Subcutaneous adipose tissue (tissue), 4 donors: ENCODE measurements around the gene EVA1A. TPM values are rescaled to one million over a fixed set of nuclear protein-coding genes. Genes with fewer than 3 reads are reported as not detected.

ENCODE experiments used
- total RNA-seq, 4 donors: library from RNA; depleted of rRNA; stranded (reverse); fragments of >200 nt; gene quantifications; one replicate each; pipeline ENCODE4 v1.1.0, GENCODE V29; 2016
- TF ChIP-seq, protein P1 (sequence below): fragments of 450-650 bp; IDR thresholded peaks from one replicate; pipeline ENCODE4 v1.5.1; 2016; ENCODE audit warnings: low read depth, mild to moderate bottlenecking, control low read depth, antibody characterized with exemption, moderate library complexity

Gene EVA1A
- total RNA-seq, 4 donors from 2014 or later = 0.33 to 1.9 TPM; not detected in 2

DNA sequence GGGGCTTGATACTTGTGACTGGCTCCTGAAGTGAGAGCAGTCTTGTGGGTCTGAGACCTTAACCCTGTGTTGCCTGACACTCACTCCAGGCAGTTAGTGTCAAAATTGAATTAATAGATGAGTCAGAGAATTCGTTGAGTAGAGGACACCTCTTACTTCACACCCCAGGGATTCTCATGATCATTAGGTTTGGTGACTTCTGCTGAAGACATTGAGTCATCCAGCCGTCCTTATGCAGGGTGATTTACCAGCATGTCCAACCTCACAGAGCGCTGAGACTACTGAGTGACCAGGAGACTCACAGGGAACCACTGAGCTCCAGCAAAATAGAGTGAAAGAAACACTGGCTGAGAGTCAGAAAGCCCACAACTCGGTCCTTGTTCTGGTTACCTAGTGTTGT, 36.0 kb upstream of the EVA1A start:
- TF ChIP-seq, protein P1, sequence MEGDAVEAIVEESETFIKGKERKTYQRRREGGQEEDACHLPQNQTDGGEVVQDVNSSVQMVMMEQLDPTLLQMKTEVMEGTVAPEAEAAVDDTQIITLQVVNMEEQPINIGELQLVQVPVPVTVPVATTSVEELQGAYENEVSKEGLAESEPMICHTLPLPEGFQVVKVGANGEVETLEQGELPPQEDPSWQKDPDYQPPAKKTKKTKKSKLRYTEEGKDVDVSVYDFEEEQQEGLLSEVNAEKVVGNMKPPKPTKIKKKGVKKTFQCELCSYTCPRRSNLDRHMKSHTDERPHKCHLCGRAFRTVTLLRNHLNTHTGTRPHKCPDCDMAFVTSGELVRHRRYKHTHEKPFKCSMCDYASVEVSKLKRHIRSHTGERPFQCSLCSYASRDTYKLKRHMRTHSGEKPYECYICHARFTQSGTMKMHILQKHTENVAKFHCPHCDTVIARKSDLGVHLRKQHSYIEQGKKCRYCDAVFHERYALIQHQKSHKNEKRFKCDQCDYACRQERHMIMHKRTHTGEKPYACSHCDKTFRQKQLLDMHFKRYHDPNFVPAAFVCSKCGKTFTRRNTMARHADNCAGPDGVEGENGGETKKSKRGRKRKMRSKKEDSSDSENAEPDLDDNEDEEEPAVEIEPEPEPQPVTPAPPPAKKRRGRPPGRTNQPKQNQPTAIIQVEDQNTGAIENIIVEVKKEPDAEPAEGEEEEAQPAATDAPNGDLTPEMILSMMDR = no peak

GRCh38 chr2:75595541-75596395, 35.0 kb upstream of the EVA1A start:
- TF ChIP-seq, protein P1 = no peak

- TF ChIP-seq, protein P1 = no peak
These were observed 33.9 kb upstream of the EVA1A start for GRCh38 chr2:75594596-75594995.

DNA sequence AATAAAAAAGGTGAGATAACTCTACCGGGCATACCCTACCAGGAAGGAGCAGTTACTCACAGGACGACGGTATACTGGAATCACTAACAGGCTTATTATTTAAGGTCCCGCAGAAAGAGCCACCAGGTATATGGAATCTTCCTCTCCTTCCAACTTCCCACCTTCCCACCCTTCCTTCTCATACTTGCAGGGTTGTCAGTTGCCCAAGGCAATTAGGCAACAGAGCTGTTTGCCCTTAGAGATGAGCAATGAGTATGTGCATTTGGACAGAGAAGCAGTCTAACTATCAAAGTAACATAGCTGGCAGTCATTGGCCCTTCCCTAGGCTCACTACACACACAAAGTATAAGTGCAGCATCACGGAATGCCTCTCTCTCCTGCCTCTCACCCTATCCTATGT, 32.1 kb upstream of the EVA1A start:
- TF ChIP-seq, protein P1 = no peak

DNA sequence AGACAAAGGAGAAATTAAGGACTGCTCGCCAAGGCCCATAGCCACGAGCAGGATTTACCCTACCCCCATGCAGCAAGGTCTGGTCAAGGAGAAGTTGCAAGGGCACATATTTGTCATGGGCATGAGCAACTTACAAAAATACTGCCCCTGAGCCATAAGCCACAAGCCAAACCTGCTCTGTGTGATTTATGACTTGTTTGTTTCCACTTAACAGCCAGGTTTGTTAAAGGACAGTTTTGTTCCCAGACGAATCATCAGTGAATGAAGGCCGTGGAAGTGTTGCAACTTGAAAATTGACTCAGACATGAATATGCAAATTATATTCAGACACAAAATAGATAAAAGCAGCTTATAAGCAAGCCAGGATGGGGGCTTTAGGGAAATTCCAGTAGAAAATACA, 31.3 kb upstream of the EVA1A start:
- TF ChIP-seq, protein P1 = no peak

DNA sequence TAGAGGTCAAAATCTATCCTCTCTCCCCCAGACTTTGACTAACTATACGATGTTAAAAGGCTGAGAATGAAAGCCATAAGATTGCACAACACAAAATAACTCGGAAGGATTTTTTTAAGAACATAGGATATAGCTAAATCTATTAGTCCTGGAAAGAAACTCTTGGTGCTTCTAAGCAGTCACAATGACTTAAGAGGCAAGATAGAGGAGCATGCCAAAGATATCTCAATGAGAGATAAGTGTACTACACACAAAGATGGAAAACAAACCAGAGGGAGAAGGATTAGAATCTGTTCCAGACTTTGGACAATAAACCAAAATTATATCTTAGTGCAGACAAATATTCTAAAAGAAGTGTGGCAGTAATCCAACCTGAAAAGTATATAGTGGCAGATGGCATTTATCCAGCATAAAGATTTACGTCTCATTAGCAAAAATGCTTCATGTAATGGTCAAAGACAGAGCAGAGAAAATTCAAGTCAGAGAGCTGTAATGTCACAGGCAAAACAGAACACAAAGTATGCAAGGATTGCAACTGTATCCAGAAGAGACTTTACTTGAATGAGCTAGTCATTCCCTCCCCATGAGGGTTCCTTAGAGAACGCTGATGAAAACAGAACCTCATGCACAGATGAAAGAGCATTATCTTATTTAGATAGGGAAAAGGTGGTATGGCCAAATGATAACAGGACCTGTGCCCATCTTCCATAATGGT, 28.8 kb upstream of the EVA1A start:
- TF ChIP-seq, protein P1 = no peak

DNA sequence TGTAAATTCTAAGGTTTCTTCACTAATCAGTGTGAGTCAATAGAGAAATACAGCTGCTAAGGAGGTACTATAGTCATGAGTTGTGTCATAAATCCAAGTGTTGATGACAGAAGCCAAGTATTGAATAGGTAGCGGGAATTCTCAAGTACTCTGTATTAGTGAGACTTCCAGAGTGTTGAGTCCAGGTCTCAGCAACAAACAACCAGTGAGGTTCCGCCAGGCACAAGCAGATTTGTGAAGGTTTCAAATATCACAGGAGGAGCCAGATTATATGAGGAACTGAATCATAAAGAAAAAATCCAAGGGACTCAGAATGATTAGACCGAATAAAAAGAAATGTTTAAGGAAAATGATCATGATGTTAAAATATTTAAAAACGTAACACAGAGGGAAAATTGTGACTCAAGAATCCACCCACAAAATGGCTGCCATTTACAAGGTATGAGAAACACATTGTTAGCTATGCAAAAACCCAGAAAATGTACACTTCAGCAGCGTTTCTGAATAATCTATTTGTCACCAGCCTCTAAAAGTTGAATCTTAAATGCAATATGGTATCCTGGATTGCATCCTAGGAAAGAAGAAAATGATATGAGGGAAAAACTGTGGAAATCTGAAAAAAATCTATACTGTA, 27.3 kb upstream of the EVA1A start:
- TF ChIP-seq, protein P1 = no peak
